H9 (cell line): ENCODE results near the gene UQCC2. TPM values are rescaled to one million over a fixed set of nuclear protein-coding genes. Genes with fewer than 3 reads are reported as not detected.

Source experiments
- DNase-seq: peaks from one replicate; pipeline ENCODE4 v3.0.0-alpha.2; 2017
- H2AFZ ChIP-seq: one replicate; pipeline ENCODE4 v1.6.1; 2013; ENCODE audit warnings: mild to moderate bottlenecking, low read length, control low read depth, moderate library complexity
- H2AK5ac ChIP-seq: 2 replicates; pipeline ENCODE4 v1.6.1; 2013; ENCODE audit warnings: low read length, control low read depth, mixed read lengths; ENCODE audit not compliant: insufficient read length
- H2BK120ac ChIP-seq: one replicate; pipeline ENCODE4 v1.6.1; 2013; ENCODE audit warnings: low read depth, mild to moderate bottlenecking, low read length, control low read depth, inconsistent platforms; ENCODE audit not compliant: poor library complexity, severe bottlenecking
- H2BK12ac ChIP-seq: 2 replicates; pipeline ENCODE4 v1.6.1; 2013; ENCODE audit warnings: low read length, control low read depth, mixed read lengths, low read depth; ENCODE audit not compliant: insufficient read length
- H2BK15ac ChIP-seq: 2 replicates; pipeline ENCODE4 v1.6.1; 2013; ENCODE audit warnings: low read depth, low read length, control low read depth
- H2BK20ac ChIP-seq: one replicate; pipeline ENCODE4 v1.6.1; 2013; ENCODE audit warnings: low read depth, mild to moderate bottlenecking, low read length, control low read depth, inconsistent platforms; ENCODE audit not compliant: poor library complexity, severe bottlenecking
- H2BK5ac ChIP-seq: 2 replicates; pipeline ENCODE4 v1.6.1; 2013; ENCODE audit warnings: low read length, control low read depth, mixed read lengths; ENCODE audit not compliant: insufficient read length
- H3K14ac ChIP-seq: 2 replicates; pipeline ENCODE4 v1.6.1; 2013; ENCODE audit warnings: low read length, control low read depth; ENCODE audit not compliant: insufficient read depth
- H3K18ac ChIP-seq: 2 replicates; pipeline ENCODE4 v1.6.1; 2013; ENCODE audit warnings: low read depth, mild to moderate bottlenecking, mixed read lengths, low read length, control low read depth; ENCODE audit not compliant: insufficient read length
- H3K23ac ChIP-seq: 2 replicates; pipeline ENCODE4 v1.6.1; 2013; ENCODE audit warnings: low read length, control low read depth, mixed read lengths, low read depth; ENCODE audit not compliant: insufficient read length
- H3K23me2 ChIP-seq: 2 replicates; pipeline ENCODE4 v1.6.1; 2013; ENCODE audit warnings: low read depth, mild to moderate bottlenecking, mixed read lengths, low read length, control low read depth; ENCODE audit not compliant: insufficient read length, poor library complexity, severe bottlenecking
- H3K27ac ChIP-seq: 2 replicates; pipeline ENCODE4 v1.5.1; 2013; ENCODE audit warnings: low read length, control low read depth, mixed read lengths, low read depth; ENCODE audit not compliant: insufficient read length
- H3K27me3 ChIP-seq: 2 replicates; pipeline ENCODE4 v1.6.1; 2013; ENCODE audit warnings: low read length, control low read depth, inconsistent platforms; ENCODE audit not compliant: insufficient read depth
- H3K4ac ChIP-seq: 2 replicates; pipeline ENCODE4 v1.6.1; 2013; ENCODE audit warnings: low read depth, mild to moderate bottlenecking, control low read depth, inconsistent platforms, low read length, moderate library complexity
- H3K4me1 ChIP-seq: 2 replicates; pipeline ENCODE4 v1.6.1; 2013; ENCODE audit warnings: low read length, control low read depth, inconsistent platforms; ENCODE audit not compliant: insufficient read depth
- H3K4me2 ChIP-seq: 2 replicates; pipeline ENCODE4 v1.6.1; 2013; ENCODE audit warnings: low read length, control low read depth, mixed read lengths; ENCODE audit not compliant: insufficient read length, insufficient read depth
- H3K56ac ChIP-seq: 2 replicates; pipeline ENCODE4 v1.6.1; 2013; ENCODE audit warnings: low read depth, mild to moderate bottlenecking, mixed read lengths, low read length, control low read depth; ENCODE audit not compliant: insufficient read length
- H3K79me1 ChIP-seq: 2 replicates; pipeline ENCODE4 v1.6.1; 2013; ENCODE audit warnings: low read depth, mild to moderate bottlenecking, moderate library complexity, low read length, control low read depth, inconsistent platforms; ENCODE audit not compliant: insufficient read depth, poor library complexity, severe bottlenecking
- H3K79me2 ChIP-seq: 2 replicates; pipeline ENCODE4 v1.6.1; 2013; ENCODE audit warnings: low read length, control low read depth, inconsistent platforms; ENCODE audit not compliant: insufficient read depth
- H3K9ac ChIP-seq: 2 replicates; pipeline ENCODE4 v1.6.1; 2013; ENCODE audit warnings: low read length, control low read depth, mixed read lengths; ENCODE audit not compliant: insufficient read length; ENCODE audit errors: extremely low read depth
- H3K9me3 ChIP-seq: one replicate; pipeline ENCODE4 v1.6.1; 2013; ENCODE audit warnings: low read depth, low read length, inconsistent platforms; ENCODE audit not compliant: control insufficient read depth
- H3T11ph ChIP-seq: one replicate; pipeline ENCODE4 v1.6.1; 2013; ENCODE audit warnings: mild to moderate bottlenecking, low read length, control low read depth, inconsistent platforms
- H4K20me1 ChIP-seq: one replicate; pipeline ENCODE4 v1.6.1; 2013; ENCODE audit not compliant: control insufficient read depth, insufficient read length, insufficient read depth
- H4K5ac ChIP-seq: 2 replicates; pipeline ENCODE4 v1.6.1; 2013; ENCODE audit warnings: low read depth, mild to moderate bottlenecking, mixed read lengths, low read length, control low read depth; ENCODE audit not compliant: insufficient read length
- H4K8ac ChIP-seq: replicated peaks from 2 replicates; pipeline ENCODE4 v1.6.1; 2013; ENCODE audit warnings: low read length, control low read depth, mixed read lengths, low read depth; ENCODE audit not compliant: insufficient read length
- H4K91ac ChIP-seq: 2 replicates; pipeline ENCODE4 v1.6.1; 2013; ENCODE audit warnings: low read depth, mild to moderate bottlenecking, moderate library complexity, mixed read lengths, low read length, control low read depth; ENCODE audit not compliant: insufficient read length
- H3K27ac Mint-ChIP-seq, 3 experiments: 2 replicates in 2 of 3; 3 replicates in 1 of 3; pipeline ENCODE4 v1.8.0; 2020 to 2021; ENCODE audit warnings: mixed read lengths in 3 of 3, mild to moderate bottlenecking in 1 of 3, moderate library complexity in 1 of 3
- H3K27me3 Mint-ChIP-seq: 2 replicates; pipeline ENCODE4 v1.8.0; 2021; ENCODE audit warnings: low read depth, mild to moderate bottlenecking, moderate library complexity, mixed read lengths
- H3K36me3 Mint-ChIP-seq, 3 experiments: 2 replicates in 2 of 3; 3 replicates in 1 of 3; pipeline ENCODE4 v1.8.0; 2020 to 2021; ENCODE audit warnings: low read depth in 3 of 3, mixed read lengths in 3 of 3; ENCODE audit not compliant: insufficient read depth in 1 of 3
- H3K4me1 Mint-ChIP-seq, 2 experiments: 2 replicates each; pipeline ENCODE4 v1.8.0; 2020; ENCODE audit warnings: mixed read lengths in 2 of 2
- H3K4me3 Mint-ChIP-seq, 2 experiments: 2 replicates in 1 of 2; 3 replicates in 1 of 2; pipeline ENCODE4 v1.8.0; 2020 to 2021; ENCODE audit warnings: mild to moderate bottlenecking in 2 of 2, mixed read lengths in 2 of 2, moderate library complexity in 1 of 2
- H3K9me3 Mint-ChIP-seq, 2 experiments: 2 replicates in 1 of 2; 3 replicates in 1 of 2; pipeline ENCODE4 v1.8.0; 2020; ENCODE audit warnings: mild to moderate bottlenecking in 2 of 2, mixed read lengths in 2 of 2, moderate library complexity in 1 of 2
- CTCF ChIP-seq: fragments of 200-600 bp; sonication (generic); conservative IDR thresholded peaks from 3 replicates; pipeline ENCODE4 v1.8.0; 2021; ENCODE audit warnings: antibody characterized with exemption, mild to moderate bottlenecking
- WGBS: extraction: QIAGEN DNeasy Blood & Tissue Kit; methylation state at CpG from one replicate; pipeline ENCODE4 v1.1.7; 2013; ENCODE audit warnings: missing lambda C conversion rate, low lambda C conversion rate, mixed read lengths; ENCODE audit not compliant: insufficient read length; ENCODE audit errors: extremely low coverage; 5-methylcytosine and 5-hydroxymethylcytosine counted together
- total RNA-seq: library from RNA; stranded (reverse); gene quantifications from 2 replicates; pipeline ENCODE4 v1.2.1, GENCODE V29; 2021

The UQCC2 gene
- total RNA-seq, 1 experiment from 2014 or later, result 140 TPM

- no peak overlapping the region for H4K91ac ChIP-seq
- H3K4ac ChIP-seq, result no peak overlapping the region
- H2BK12ac ChIP-seq, result no peak overlapping the region
- H3K9me3 Mint-ChIP-seq, result no peaks in the 10 kb centered on the region
- H3K27ac Mint-ChIP-seq, result no peak overlapping the region
- no peak overlapping the region for H3K27ac ChIP-seq
- H3K79me2 ChIP-seq, result no peaks in the 10 kb centered on the region
- H2BK5ac ChIP-seq, result no peak overlapping the region
- no peak overlapping the region for H3K56ac ChIP-seq
- no peak overlapping the region for H2AFZ ChIP-seq
- no peaks in the 10 kb centered on the region for H3K9me3 ChIP-seq
- H3K23me2 ChIP-seq, result no peaks in the 10 kb centered on the region
- H3K36me3 Mint-ChIP-seq, result no peaks in the 10 kb centered on the region
- H3K27me3 Mint-ChIP-seq, result peaks cover 9% of the 10 kb centered on the region
- H2AK5ac ChIP-seq, result no peak overlapping the region
- DNase-seq, result no peak
- no peak overlapping the region for H4K8ac ChIP-seq
- H2BK120ac ChIP-seq, result no peak overlapping the region
- no peak for TF ChIP-seq CTCF
- no peak overlapping the region for H4K5ac ChIP-seq
- H4K20me1 ChIP-seq, result no peaks in the 10 kb centered on the region
- no peak overlapping the region for H3K14ac ChIP-seq
- no peak overlapping the region for H3K4me3 Mint-ChIP-seq
- H3K27me3 ChIP-seq, result no peaks in the 10 kb centered on the region
- no peak overlapping the region for H3K23ac ChIP-seq
- H3T11ph ChIP-seq, result no peak overlapping the region
- H3K9ac ChIP-seq, result no peak overlapping the region
- no peak overlapping the region for H3K18ac ChIP-seq
- H2BK20ac ChIP-seq, result no peak overlapping the region
- WGBS, result no CpG with 5 or more reads among the region's 6 CpGs
- no peak overlapping the region for H2BK15ac ChIP-seq
- H3K4me1 ChIP-seq, result no peaks in the 10 kb centered on the region
- H3K4me1 Mint-ChIP-seq, result peaks cover 8 to 13% of the 10 kb centered on the region in 2 experiments
- H3K79me1 ChIP-seq, result no peaks in the 10 kb centered on the region
- H3K4me2 ChIP-seq, result no peak overlapping the region
These were observed 6.5 kb upstream of the UQCC2 start for GRCh38 chr6:33717934-33718455.
